Right lung (tissue), 5 donors: ENCODE results near the gene CLCF1. TPM values are rescaled to one million over a fixed set of nuclear protein-coding genes. Genes with fewer than 3 reads are reported as not detected.

Experiments used
- DNase-seq, 2 donors: peaks; one replicate each; pipeline ENCODE4 v3.0.0-alpha.2; 2013
- polyA plus RNA-seq, 5 donors: library from polyadenylated mRNA; unstranded; fragments of 120-200 nt; gene quantifications; one replicate each; pipeline versions ENCODE4 v1.2.1 to v1.2.3, GENCODE V29; 2013; ENCODE audit warnings: inconsistent platforms in 1 of 5, low replicate concordance in 1 of 5; ENCODE audit not compliant: insufficient read length in 5 of 5, insufficient read depth in 1 of 5

Gene CLCF1
- polyA plus RNA-seq, 5 donors, result 11.1 to 14.7 (median 13.7) TPM

- no peak for DNase-seq
Observed at GRCh38 chr11:67376063-67376820, 2.8 kb upstream of the CLCF1 start.

GRCh38 chr11:67375320-67376055 is 2.1 kb upstream of the CLCF1 start:
- no peak for DNase-seq

GRCh38 chr11:67374571-67375281 is 1.3 kb upstream of the CLCF1 start:
- no peak for DNase-seq

- DNase-seq, result peak in 1 of 2 donors; percentile 62
Observed at GRCh38 chr11:67373648-67374570, 511 bp upstream of the CLCF1 start.

- no peak for DNase-seq
Observed at GRCh38 chr11:67372321-67372992, 941 bp downstream of the CLCF1 start.

GRCh38 chr11:67371911-67372320 is 1.5 kb downstream of the CLCF1 start:
- DNase-seq, result no peak

- no peak for DNase-seq
Observed at GRCh38 chr11:67371189-67371910, 2.0 kb downstream of the CLCF1 start.

- DNase-seq, result peak in 1 of 2 donors; percentile 71
Observed at GRCh38 chr11:67370351-67371076, 2.9 kb downstream of the CLCF1 start.

GRCh38 chr11:67369801-67370284 is 3.6 kb downstream of the CLCF1 start:
- DNase-seq, result no peak

GRCh38 chr11:67369275-67369674 is 4.1 kb downstream of the CLCF1 start:
- no peak for DNase-seq

GRCh38 chr11:67368621-67369020 is 4.8 kb downstream of the CLCF1 start:
- no peak for DNase-seq

- no peak for DNase-seq
Observed at GRCh38 chr11:67367761-67368227, 5.6 kb downstream of the CLCF1 start.

- DNase-seq, result no peak
Observed at GRCh38 chr11:67366961-67367760, 6.2 kb downstream of the CLCF1 start.

- no peak for DNase-seq
Observed at GRCh38 chr11:67366546-67366945, 6.9 kb downstream of the CLCF1 start.

- no peak for DNase-seq
Observed at GRCh38 chr11:67365736-67366444, 7.5 kb downstream of the CLCF1 start.

GRCh38 chr11:67364783-67365722 is 8.3 kb downstream of the CLCF1 start:
- DNase-seq, result no peak
